HG03521 (cell line): ENCODE data around the gene SLC25A29.
"Not testable (repeated sequence)": the region's sequence is repeated elsewhere in the genome, so short reads cannot be mapped to it uniquely, and the experiment has no call there.

Experiments
- ATAC-seq: cut with Tn5 transposase; IDR thresholded peaks from one replicate; pipeline ENCODE4 v1.9.1; 2021; ENCODE audit warnings: mild to moderate bottlenecking, moderate library complexity; ENCODE audit not compliant: unreplicated experiment

The SLC25A29 gene

DNA sequence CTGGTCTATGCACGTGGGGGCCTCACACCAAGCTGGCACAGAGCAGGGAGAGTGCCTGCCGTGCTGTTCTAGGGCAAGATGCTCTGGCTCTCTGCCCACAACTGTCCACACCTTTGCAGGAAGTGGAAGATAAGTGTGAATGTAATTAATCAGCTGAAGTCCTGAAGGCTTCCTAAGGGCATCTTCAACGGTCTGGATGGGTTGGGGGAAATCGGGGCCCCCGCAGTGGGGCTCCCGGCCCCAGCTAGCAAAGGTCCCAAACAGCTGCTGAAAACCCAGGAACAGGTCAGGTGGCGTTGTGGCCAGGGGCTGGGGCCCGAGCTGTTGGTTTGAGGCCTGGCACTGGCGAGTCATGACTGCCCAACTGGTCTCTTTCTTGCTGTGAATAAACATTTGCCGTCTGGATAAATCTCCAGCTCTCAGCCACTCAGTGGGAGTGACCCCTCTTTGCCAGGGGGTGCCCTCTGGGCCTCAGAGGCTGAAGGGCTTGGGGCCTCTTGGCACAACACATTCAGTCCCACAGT is 6.7 kb upstream of the SLC25A29 start:
- ATAC-seq: no peak

DNA sequence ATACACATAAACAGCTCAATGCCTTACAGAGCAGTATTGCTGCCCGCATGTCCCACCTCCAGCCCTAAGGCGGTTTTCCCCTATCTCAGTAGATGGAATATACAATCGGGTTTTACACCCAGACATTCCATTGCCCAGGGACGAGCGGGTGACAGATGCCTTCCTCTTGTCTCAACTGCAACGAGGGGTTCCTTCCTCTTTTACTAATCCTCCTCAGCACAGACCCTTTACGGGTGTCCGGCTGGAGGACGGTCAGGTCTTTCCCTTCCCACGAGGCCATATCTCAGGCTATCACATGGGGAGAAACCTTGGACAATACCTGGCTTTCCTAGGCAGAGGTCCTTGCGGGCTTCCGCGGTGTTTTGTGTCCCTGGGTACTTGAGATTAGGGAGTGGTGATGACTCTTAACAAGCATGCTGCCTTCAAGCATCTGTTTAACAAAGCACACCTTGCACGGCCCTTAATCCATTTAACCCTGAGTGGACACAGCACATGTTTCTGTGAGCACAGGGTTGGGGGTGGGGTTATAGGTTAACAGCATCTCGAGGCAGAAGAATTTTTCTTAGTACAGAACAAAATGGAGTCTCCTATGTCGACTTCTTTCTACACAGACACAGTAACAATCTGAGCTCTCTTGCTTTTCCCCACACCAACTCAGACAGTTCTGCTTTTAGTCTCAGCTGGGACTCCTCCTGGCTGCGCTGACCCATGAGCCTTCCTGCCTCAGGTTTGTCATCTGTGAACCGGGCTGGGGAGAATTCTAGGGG is 6.0 kb upstream of the SLC25A29 start:
- not testable (repeated sequence) for ATAC-seq

DNA sequence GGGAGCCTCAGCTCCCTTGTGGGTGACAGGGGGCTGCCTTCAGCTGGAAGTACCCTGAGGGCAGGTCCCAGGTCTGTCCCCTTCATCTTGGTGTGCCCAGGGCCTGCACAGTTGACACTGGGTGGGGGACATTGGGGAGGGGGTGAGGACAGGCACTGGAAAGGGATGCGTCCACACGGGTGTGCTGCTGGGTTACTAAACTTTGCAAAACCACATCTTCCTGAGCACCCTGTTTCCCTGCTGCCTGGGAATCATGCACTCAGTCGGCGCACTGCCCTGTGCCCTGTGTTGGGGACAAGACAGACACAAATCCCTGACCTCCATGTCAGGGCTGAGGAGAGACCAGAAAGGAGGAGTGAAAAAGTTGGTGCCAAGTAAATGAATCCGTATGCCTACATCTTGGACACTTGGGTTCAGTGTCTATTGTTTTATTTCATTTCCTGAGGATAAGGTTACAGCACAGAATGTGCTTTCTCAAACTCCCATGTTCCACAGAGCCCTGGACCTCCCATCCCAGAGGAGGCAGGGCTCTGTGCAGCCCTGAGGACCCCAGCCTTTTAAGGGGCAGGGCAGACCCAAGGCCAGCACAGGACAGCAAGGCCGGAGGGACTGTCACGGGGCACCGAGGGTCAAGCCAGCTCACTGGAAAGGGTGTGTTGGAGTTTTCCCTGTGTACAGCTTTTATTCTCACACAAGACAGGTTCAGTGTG is 2.9 kb upstream of the SLC25A29 start:
- ATAC-seq: no peak

DNA sequence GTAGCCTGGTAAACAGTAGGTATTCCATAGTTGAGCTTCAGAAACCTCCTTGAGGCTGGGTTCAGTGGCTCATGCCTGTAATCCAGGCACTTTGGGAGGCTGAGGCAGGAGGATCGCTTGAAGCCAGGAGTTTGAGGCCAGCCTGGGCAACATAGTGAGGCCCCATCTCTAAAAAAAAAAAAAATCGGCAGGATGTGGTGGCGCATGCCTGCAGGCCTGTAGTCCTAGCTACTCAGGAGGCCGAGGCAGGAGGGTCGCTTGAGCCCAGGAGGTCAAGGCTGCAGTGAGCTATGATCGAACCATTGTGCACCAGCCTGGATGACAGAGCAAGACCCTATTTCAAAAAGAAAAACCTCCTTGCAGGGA is 2.2 kb upstream of the SLC25A29 start:
- ATAC-seq: not testable (repeated sequence)

DNA sequence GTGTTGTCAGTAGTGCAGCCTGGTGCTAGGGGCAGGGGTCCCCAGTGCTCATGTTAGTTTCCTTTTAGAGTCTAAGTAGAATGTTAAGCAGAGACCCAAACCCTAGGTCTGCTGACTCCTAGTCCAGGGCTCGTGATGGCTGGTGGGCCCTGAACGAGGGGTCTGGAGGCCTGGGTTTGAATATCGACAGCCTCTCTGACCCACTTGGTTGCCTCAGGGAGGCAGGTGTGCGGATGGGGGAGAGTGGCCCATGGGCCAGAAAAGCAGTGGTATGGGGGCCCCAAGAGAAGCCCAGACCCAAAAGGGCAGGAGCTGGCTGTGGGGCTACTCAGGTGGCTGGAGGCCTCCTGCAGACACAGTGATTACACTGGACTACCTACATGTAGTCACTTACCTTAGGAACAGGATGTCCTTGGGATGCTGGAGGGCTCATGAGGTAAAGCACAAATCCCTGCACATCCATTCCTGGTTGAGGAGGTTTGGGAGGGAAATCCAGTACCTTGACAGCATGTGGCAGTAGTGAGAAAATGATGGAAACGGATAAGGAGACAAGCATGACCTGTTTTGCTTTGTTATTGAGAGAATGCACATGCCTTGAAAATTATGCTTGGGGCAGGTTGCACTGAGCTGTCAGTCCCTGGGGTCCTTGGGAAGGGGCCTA is 1.7 kb upstream of the SLC25A29 start:
- ATAC-seq: no peak

DNA sequence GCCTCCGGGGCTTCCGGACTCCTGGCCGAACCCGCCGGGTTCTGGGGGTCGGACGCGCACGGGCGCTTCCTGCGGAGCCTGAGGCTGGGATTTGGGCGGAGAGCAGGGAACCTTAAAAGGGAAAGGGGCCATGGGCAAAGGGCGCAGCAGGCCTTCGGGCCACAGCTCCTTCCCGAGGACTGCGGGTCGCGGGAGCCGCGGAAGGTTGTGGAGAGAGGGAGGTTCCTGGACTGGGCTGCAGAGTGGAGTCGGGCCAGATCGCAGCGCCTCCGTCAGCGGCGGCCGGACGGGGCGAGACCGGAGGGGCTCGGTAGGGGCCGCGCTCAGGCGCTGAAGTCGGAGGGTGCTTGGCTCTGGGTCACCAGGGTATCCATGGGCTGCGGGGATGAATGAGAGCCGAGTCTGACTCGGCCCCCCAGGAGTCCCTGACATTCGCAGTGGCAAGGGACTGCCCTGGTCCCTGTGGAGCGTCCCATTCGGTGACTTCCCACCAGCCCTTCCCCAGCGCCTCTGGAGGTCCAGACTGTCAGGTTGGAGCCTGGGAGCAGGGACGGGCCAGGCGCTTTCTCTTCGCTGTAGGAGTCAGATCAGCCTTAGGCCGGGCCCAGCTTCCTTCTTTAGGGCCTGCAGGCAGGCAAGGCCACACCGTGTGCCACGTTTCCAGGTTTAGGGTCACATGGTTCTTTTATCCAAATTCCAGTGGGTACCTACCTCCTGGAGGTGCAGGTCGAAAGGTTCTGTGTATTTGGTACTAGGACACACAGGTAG is 938 bp upstream of the SLC25A29 start:
- peak; percentile 6 for ATAC-seq

DNA sequence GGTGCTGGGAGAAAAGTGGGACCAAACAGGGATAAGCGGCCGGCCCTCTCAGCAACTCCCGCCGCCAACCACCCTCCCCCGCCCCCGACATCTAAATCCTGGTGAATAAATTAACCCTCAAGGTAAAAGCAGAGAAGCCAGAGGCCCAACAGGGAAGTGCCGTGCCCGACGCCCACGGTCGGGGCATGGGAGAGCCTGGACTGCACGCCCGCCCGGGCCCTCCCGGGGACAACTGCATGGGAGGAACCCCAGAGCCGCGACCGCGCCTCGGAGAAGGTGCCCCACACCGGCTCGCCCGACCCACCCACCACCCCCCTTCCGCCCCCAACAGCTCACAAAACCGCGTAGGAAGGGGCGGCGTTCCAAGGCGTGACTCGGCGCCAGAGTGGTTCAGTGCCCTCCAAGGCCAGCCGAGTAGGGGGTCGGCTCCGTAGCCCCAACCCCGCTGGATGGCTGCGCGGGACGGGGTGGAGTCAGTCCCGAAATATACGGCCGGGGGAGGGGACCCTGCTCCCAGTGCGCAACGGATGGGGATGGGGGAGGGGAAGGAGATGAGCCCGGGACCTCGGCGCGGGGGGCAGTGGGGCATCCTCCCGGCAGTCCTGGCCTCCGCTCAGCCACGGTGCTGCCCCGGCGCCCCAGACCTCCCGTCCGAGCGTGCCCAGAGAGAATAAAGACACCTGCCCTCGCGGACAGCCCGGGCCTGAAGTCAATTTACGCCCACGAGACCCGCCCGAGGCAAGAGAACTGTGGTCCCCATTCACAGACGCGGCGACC is 732 bp downstream of the SLC25A29 start:
- no peak for ATAC-seq

DNA sequence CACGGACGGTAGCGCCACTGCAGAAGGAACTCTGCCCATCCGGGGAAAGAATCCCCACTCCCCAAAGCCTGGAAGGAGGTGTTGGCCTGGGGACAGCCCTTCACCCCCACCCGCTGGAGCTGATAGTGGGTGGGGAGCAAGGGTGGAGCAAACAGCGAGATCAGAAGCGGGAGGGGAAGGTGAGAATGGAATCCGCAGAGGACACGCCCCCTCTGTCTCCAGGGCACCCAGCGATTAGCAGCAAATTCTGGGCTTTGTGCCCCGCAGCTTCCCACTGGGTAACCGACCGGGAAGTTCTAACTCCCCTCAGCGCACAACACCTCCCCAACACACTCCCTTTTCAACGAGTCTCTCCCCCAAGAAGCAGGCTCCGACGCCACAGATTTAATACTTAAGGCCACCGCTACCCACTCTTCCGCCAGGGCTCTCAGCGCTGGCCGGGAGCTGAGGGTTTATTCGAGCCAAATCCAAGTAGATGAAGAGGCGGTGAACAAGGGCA is 1.4 kb downstream of the SLC25A29 start:
- ATAC-seq: no peak

DNA sequence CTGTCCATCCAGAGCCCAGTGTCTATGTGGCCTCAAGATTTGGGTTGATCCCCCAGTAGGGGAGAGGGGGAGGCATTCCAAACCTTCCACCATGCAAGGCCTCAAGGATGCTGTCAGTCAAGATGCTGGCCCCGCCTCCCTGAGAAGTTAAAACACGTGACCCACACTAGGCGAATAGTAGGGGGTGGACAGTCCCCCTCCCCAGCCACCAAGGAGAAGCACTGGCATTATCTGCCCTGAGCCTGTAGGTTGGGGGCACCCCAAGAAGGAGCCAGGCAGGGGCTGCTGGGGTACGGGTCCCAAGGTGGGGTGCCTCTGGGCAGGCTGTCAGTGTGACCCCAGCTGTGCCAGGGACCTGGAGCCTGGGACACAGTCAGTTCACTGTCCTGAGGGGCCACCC is 2.3 kb downstream of the SLC25A29 start:
- no peak for ATAC-seq

DNA sequence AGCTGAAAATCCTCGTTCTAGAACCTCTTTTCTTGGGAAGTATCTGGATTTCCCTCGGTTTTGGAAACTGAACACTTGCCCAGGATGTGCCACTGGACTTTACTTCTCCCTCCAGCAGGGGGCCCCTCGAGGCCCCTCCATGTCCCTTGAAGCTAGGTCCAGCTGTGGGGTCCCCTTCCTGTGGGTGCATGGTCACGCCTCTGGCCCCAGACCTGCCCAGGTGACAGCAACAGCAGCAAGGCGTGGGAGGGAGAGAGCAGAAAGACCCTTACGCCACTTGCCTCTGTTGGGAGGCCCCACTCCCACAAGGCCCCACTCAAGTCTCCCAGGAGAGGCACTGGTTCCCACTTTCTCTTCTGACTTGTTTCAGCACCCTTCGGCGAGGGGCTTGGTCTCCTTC is 3.1 kb downstream of the SLC25A29 start:
- no peak for ATAC-seq

DNA sequence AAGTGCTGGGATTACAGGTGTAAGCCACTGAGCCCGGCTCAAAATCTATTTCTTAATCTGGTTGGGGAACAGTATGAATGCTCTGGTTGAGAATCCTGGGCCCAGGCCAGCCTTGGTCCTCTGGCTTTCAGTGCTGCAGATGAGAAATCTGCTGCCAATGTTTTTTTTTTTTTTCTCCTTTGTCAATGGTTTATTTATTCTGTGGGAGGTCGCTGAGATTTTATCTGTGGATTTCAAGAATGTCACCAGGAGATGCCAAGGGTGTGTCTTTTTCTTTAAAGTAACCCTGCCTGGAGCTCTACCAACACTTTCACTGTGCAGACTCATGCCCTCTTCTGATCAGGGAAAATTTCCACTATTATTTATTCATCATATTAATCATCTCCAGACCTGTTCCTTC is 3.6 kb downstream of the SLC25A29 start:
- no peak for ATAC-seq

DNA sequence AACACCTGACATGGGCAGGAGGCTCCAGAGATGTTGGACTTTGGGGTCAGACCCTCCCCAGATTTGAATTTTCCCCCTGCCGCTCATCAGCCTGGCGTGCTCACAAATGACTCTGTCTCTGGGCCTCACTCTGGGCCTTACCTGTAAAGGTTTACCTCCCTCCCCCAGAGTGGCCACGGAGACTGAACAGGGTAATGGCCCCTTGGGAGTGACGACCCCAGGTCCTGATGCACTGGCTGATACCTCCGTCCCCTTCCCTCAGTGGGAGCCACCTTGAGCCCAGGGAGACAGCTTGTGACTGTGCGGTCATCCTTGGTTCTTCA is 7.0 kb downstream of the SLC25A29 start:
- ATAC-seq: no peak

DNA sequence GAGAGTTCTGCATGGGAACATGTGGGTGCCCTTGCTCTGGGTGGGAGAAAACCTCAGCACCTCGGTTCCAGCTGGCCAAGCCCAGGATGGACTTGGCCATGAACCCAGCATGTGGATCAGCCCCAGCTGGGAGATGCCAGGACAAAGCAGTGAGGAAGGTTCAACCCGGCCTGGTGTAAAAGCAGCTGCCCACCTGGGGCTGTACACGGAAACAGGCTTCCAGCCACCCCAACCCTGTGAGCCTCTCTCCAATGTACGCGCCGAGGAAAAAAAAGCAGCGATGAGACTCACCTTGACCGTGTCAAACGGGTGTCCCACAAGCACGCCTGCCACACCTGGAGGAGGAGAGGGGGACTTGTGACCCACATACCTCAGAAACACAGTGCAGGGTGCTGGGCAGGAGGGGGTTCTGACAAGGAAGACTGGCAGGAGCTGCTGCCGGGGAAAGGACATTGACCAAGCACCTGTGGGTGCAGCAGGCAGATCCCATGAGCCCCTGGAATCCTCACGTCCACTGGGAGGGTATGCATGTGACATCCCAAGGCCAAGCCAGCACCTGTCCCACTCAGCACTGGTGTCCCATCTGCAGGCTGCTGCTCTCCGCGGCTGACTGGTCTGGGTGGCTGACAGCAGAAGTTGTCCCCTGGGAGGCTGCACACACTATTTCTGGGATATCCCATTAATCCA is 7.5 kb downstream of the SLC25A29 start:
- ATAC-seq: no peak

DNA sequence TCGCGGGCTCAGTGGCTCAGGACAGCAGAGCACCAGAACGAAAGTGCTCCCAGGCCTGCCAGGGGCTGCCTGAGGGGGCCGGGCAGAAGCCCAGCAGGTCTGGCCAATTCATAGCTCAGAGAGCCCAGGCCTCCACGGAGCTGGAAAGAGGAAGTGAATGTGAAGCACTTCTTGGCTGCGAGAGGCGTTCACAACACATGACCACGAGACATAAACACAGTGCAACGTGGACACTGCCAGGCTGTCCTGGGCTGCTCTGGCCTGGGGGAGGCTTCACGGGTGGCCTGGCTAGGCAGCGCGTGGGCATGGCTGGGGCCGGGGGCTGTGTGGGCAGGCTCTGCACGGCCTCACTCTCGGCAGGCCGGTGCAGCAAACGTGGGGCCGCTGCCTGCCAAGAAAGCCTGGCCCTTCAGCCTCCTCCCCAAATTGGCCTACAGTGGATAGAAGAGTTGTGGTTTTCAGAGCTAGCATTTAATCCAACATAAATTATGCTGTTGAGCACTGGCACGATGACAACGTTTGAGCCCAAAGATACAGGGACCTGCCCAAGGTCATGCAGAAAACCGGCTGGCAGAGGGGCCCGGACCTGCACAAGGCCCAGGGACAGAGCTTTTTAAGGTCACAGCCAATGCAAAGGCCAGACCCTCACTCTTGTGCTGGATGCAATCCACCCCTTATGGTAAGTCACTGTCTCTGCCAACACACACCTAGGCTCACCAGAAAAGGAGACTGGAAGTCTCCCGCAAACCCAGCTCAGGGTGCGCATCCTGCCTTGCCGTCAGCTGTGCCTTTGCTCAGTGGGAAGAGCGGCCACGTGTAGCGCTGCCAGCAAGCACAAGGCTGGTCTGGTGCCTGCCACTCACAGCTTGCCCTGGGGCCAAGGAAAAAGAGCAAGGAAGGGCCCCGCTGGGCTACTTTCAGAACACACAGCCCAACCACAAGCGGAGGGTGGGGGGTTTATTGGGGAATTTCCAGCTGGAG is 8.6 kb downstream of the SLC25A29 start:
- peak; percentile 91 for ATAC-seq

DNA sequence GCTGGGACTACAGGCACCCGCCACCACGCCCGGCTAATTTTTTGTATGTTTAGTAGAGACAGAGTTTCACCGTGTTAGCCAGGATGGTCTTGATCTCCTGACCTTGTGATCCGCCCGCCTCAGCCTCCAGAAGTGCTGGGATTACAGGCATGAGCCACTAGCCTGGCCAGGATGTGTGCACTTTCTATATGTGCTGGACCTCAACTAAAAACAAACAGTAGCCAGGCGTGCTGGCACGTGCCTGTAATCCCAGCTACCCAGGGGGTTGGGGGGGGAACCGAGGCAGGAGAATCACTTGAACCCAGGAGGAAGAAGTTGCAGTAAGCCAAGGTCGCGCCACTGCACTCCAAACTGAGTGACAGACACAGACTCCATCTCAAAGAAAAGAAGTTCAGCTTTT is 9.5 kb downstream of the SLC25A29 start:
- not testable (repeated sequence) for ATAC-seq

DNA sequence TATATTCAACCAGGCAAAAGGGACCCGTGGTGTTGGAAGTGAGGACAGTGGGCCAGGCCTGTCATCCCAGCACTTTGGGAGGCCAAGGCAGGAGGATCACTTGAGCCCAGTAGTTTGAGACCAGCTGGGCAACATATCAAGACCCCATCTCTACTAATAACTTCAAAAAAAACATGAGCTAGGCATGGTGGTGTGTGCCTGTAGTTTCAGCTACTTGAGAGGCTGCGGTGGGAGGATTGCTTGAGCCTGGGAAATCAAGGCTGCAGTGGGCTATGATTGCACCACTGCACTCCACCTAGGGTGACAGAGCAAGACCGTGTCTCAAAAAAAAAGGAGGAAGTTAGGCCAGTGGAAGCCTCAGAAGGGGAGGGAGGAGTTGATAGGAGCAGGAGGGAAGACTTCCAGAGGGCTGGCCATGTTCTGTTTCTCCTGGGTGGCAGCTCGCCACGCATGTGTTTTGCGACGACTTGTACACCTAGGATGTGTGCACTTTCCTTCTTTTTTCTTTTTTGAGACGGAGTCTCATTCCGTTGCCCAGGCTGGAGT is 10.1 kb downstream of the SLC25A29 start:
- no peak for ATAC-seq

DNA sequence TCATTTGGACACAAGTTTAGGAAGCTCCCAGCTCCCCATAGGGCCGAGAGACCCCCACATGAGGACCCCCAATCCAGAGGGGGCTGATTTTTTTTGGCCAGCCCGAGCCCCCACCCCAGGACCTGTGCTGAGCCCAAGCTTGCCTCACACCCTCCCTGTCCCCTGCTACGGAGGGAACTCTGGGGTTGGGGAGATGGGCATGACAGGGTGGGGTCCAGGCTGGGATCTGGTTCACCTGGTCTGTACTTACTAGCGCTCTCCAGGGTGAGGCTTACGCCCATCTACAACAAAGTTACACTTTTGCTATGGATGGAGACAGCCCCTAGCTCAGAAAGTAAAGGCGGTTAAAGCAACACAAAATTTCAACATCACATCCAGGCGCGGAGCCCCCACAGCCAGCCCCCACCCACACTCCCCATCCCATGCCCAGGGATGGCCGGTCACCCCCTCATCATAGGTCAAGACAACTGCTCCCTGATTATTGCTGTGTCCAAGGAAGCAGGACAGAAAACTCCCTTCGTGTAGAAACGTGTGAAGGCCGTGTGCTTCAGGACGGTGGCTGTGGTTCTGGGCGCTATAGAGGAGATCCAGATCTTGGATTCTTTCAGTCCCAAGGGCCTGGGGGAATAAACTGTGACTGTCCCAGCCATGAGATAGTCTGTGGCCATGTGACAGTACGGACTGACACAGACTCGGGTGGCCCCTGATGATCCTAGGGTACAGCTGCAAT is 10.7 kb downstream of the SLC25A29 start:
- no peak for ATAC-seq

DNA sequence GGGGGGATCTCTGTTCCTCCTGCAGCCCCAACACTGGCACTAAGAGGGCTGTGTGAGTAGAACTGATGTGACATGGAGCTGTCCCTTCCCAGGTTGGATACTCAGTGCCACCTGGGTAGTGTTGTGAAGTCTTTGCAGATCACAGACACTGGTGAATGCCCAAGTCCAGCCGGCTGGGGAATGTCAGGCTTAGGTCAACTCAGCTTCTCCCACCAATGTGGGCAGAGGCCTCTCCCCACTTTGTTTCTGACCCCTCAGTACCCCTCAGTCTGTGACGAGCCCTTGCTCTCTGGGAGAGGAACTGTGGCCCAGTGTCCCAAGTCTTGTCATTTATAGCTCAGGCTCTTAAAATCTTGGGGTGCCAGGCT is 11.3 kb downstream of the SLC25A29 start:
- ATAC-seq: no peak
